Measurements from ENCODE around the gene PRRG2.

PRRG2 gene

DNA sequence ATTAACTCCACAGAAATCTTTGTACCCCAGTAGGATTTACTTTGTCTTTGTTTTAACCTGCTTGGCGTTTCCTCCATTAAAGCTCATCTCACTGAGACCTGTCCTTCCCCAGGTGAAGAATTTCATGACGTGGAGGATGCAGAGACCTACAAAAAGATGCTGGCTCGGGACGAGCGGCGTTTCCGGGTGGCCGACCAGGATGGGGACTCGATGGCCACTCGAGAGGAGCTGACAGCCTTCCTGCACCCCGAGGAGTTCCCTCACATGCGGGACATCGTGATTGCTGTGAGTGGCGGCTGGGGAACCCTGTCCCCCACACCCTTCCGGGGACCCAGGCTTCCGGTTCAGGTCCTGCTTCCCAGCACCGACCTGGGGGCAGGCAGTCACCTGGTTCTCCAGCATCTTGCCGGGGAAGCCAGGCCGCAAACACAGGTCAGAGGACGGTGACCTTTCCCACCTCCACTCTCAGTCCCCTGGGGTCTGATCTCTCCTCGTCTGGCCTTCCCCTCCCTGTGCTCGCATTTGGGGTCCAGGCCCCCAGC is 44.1 kb upstream of the PRRG2 start:
- Histone ChIP-seq H3K9me2 (replicated peaks; ENCODE audit: low read depth, low read length) (no peaks in the 10 kb centered on the region), H3K9ac (ENCODE audit: low read depth, low read length, poor library complexity, severe bottlenecking) (no peak overlapping the region), H3K9me3 (ENCODE audit: insufficient read depth, low read depth, low read length) (no peaks in the 10 kb centered on the region), H2AFZ (ENCODE audit: low read length) (no peak overlapping the region), H3K36me3 (ENCODE audit: insufficient read depth, low read length) (no peaks in the 10 kb centered on the region), H3K4me3 (ENCODE audit: low read length, poor library complexity, severe bottlenecking) (no peak overlapping the region), H3K27me3 (ENCODE audit: insufficient read depth, low read length, poor library complexity, severe bottlenecking) (no peaks in the 10 kb centered on the region), H3K4me2 (ENCODE audit: low read depth, low read length, poor library complexity, severe bottlenecking) (no peak overlapping the region), H3F3A (ENCODE audit: low read depth) (no peaks in the 10 kb centered on the region), H3K79me2 (ENCODE audit: insufficient read depth, low read length) (no peaks in the 10 kb centered on the region), H3K4me1 (ENCODE audit: insufficient read depth, low read length, poor library complexity, severe bottlenecking) (peaks cover 18% of the 10 kb centered on the region), H4K20me1 (ENCODE audit: insufficient read depth, low read length, poor library complexity, severe bottlenecking) (no peaks in the 10 kb centered on the region)
- TF ChIP-seq EZH2phosphoT487 (IDR thresholded peaks at IDR 0.05; ENCODE audit: borderline replicate concordance): no peak
- TF ChIP-seq, protein P1, sequence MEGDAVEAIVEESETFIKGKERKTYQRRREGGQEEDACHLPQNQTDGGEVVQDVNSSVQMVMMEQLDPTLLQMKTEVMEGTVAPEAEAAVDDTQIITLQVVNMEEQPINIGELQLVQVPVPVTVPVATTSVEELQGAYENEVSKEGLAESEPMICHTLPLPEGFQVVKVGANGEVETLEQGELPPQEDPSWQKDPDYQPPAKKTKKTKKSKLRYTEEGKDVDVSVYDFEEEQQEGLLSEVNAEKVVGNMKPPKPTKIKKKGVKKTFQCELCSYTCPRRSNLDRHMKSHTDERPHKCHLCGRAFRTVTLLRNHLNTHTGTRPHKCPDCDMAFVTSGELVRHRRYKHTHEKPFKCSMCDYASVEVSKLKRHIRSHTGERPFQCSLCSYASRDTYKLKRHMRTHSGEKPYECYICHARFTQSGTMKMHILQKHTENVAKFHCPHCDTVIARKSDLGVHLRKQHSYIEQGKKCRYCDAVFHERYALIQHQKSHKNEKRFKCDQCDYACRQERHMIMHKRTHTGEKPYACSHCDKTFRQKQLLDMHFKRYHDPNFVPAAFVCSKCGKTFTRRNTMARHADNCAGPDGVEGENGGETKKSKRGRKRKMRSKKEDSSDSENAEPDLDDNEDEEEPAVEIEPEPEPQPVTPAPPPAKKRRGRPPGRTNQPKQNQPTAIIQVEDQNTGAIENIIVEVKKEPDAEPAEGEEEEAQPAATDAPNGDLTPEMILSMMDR (conservative IDR thresholded peaks at IDR 0.05; ENCODE audit: low read length): no peak

DNA sequence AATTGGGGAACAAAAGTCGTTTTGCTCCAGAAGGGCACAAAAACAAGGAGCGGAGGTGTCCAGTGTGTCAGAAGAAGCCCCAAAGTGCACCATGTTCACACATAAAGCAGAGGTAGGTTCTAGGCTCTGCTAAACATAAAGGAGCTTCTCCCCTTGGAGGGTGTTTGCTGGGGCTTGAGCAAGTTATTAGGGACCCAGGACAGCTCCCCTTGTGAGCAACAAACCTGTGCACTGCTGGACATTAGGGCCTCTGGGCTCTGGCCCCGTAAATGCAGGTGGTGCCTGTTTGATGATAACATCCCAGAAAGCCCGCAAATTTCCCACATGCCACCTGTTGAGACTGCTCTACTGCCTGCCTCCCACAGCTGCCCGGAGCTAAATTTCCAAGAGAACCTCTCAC is 42.5 kb upstream of the PRRG2 start:
- Histone ChIP-seq H3K4me1 (ENCODE audit: insufficient read depth, low read length, poor library complexity, severe bottlenecking) (peaks cover 18% of the 10 kb centered on the region), H4K20me1 (ENCODE audit: insufficient read depth, low read length, poor library complexity, severe bottlenecking) (no peaks in the 10 kb centered on the region), H3K9me3 (ENCODE audit: insufficient read depth, low read depth, low read length) (no peaks in the 10 kb centered on the region), H3K4me3 (ENCODE audit: low read length, poor library complexity, severe bottlenecking) (no peak overlapping the region), H3K9me2 (replicated peaks; ENCODE audit: low read depth, low read length) (no peaks in the 10 kb centered on the region), H2AFZ (ENCODE audit: low read length) (no peak overlapping the region), H3F3A (ENCODE audit: low read depth) (no peaks in the 10 kb centered on the region), H3K9ac (ENCODE audit: low read depth, low read length, poor library complexity, severe bottlenecking) (no peak overlapping the region), H3K27me3 (ENCODE audit: insufficient read depth, low read length, poor library complexity, severe bottlenecking) (no peaks in the 10 kb centered on the region), H3K4me2 (ENCODE audit: low read depth, low read length, poor library complexity, severe bottlenecking) (no peak overlapping the region), H3K36me3 (ENCODE audit: insufficient read depth, low read length) (no peaks in the 10 kb centered on the region), H3K79me2 (ENCODE audit: insufficient read depth, low read length) (no peaks in the 10 kb centered on the region)
- TF ChIP-seq EZH2phosphoT487 (IDR thresholded peaks at IDR 0.05; ENCODE audit: borderline replicate concordance): no peak

- H2AFZ ChIP-seq (ENCODE audit: low read length): no peak overlapping the region
- H3K9ac ChIP-seq (ENCODE audit: low read depth, low read length, poor library complexity, severe bottlenecking): no peak overlapping the region
- no peaks in the 10 kb centered on the region for H4K20me1 ChIP-seq (ENCODE audit: insufficient read depth, low read length, poor library complexity, severe bottlenecking)
- H3K4me2 ChIP-seq (ENCODE audit: low read depth, low read length, poor library complexity, severe bottlenecking): no peak overlapping the region
- no peaks in the 10 kb centered on the region for H3F3A ChIP-seq (ENCODE audit: low read depth)
- no peaks in the 10 kb centered on the region for H3K79me2 ChIP-seq (ENCODE audit: insufficient read depth, low read length)
- TF ChIP-seq, protein P1 (conservative IDR thresholded peaks at IDR 0.05; ENCODE audit: low read length): no peak
- TF ChIP-seq EZH2phosphoT487 (IDR thresholded peaks at IDR 0.05; ENCODE audit: borderline replicate concordance): no peak
- no peaks in the 10 kb centered on the region for H3K27me3 ChIP-seq (ENCODE audit: insufficient read depth, low read length, poor library complexity, severe bottlenecking)
- no peaks in the 10 kb centered on the region for H3K36me3 ChIP-seq (ENCODE audit: insufficient read depth, low read length)
- no peak overlapping the region for H3K4me3 ChIP-seq (ENCODE audit: low read length, poor library complexity, severe bottlenecking)
- no peaks in the 10 kb centered on the region for H3K9me3 ChIP-seq (ENCODE audit: insufficient read depth, low read depth, low read length)
- peaks cover 11% of the 10 kb centered on the region for H3K4me1 ChIP-seq (ENCODE audit: insufficient read depth, low read length, poor library complexity, severe bottlenecking)
- no peaks in the 10 kb centered on the region for H3K9me2 ChIP-seq (replicated peaks; ENCODE audit: low read depth, low read length)
These were observed 41.7 kb upstream of the PRRG2 start for GRCh38 chr19:49539192-49539952.
